H1 (cell line): ENCODE measurements around the gene GDAP2. TPM values are rescaled to one million over a fixed set of nuclear protein-coding genes. Genes with fewer than 3 reads are reported as not detected.

ENCODE experiments used
- CTCF ChIA-PET: fragments of 300-600 bp; sonication (Branson Sonifier 250); formaldehyde crosslinking; loops from one replicate; lab custom pipeline; 2021; ENCODE audit not compliant: partially characterized antibody; lab: Charles Lee
- POLR2A ChIA-PET: fragments of 300-600 bp; sonication (Branson Sonifier 250); formaldehyde crosslinking; loops from one replicate; lab custom pipeline; 2021; ENCODE audit warnings: inconsistent platforms; ENCODE audit not compliant: partially characterized antibody; lab: Charles Lee
- DNase-seq, 2 experiments: peaks; one replicate each; pipeline versions ENCODE4 v3.0.0 to v3.0.0-alpha.2; 2010 to 2022; ENCODE audit warnings: low spot score in 2 of 2, low read depth in 1 of 2, mixed read lengths in 1 of 2
- FAIRE-seq: peaks from 2 replicates; lab custom pipeline; 2011; peaks lifted over from hg19 to GRCh38; lab: Jason Lieb, UNC
- H2AFZ ChIP-seq: 2 replicates; pipeline ENCODE4 v1.8.1; 2012; ENCODE audit warnings: low read length, inconsistent platforms
- H2AK5ac ChIP-seq: 2 replicates; pipeline ENCODE4 v1.6.1; 2013; ENCODE audit warnings: low read depth, low read length
- H2BK120ac ChIP-seq: replicated peaks from 2 replicates; pipeline ENCODE3; 2013; ENCODE audit warnings: low read depth, low read length, inconsistent platforms
- H2BK12ac ChIP-seq: 2 replicates; pipeline ENCODE4 v1.6.1; 2013; ENCODE audit warnings: low read depth, low read length
- H2BK15ac ChIP-seq: 2 replicates; pipeline ENCODE4 v1.6.1; 2013; ENCODE audit warnings: low read length
- H2BK20ac ChIP-seq: 2 replicates; pipeline ENCODE4 v1.6.1; 2013; ENCODE audit warnings: low read length
- H2BK5ac ChIP-seq: 2 replicates; pipeline ENCODE4 v1.6.1; 2013; ENCODE audit warnings: low read depth, low read length
- H3K14ac ChIP-seq: 2 replicates; pipeline ENCODE4 v1.6.1; 2013; ENCODE audit warnings: inconsistent platforms; ENCODE audit not compliant: insufficient read length
- H3K18ac ChIP-seq: 2 replicates; pipeline ENCODE4 v1.6.1; 2013; ENCODE audit warnings: low read length; ENCODE audit errors: extremely low read depth
- H3K23ac ChIP-seq: 2 replicates; pipeline ENCODE4 v1.6.1; 2013; ENCODE audit warnings: inconsistent platforms; ENCODE audit not compliant: insufficient read length
- H3K23me2 ChIP-seq: 2 replicates; pipeline ENCODE4 v1.6.1; 2013; ENCODE audit warnings: low read depth, low read length
- H3K27ac ChIP-seq: 2 replicates; pipeline ENCODE4 v1.6.1; 2011; ENCODE audit warnings: low read depth, low read length, inconsistent platforms
- H3K27me3 ChIP-seq, 4 experiments: replicated peaks in 1 of 4; 1 replicate in 1 of 4; 2 replicates in 3 of 4; pipeline versions ENCODE4 v1.6.1 to v1.8.1; 2011 to 2013; ENCODE audit warnings: low read length in 3 of 4, mild to moderate bottlenecking in 3 of 4, inconsistent platforms in 2 of 4, mixed read lengths in 2 of 4, moderate library complexity in 1 of 4; ENCODE audit not compliant: control insufficient read depth in 3 of 4, insufficient read depth in 3 of 4; ENCODE audit errors: extremely low read depth in 1 of 4
- H3K36me3 ChIP-seq, 4 experiments: 2 replicates each; pipeline versions ENCODE4 v1.6.1 to v1.8.1; 2011 to 2013; ENCODE audit warnings: mild to moderate bottlenecking in 4 of 4, low read length in 3 of 4, moderate library complexity in 2 of 4, control low read depth in 1 of 4, inconsistent platforms in 1 of 4; ENCODE audit not compliant: insufficient read depth in 4 of 4, control insufficient read depth in 2 of 4
- H3K4ac ChIP-seq: replicated peaks from 2 replicates; pipeline ENCODE3; 2013; ENCODE audit warnings: low read length, low read depth, mixed read lengths, inconsistent platforms; ENCODE audit not compliant: insufficient read length
- H3K4me1 ChIP-seq, 4 experiments: replicated peaks in 1 of 4; 1 replicate in 1 of 4; 2 replicates in 3 of 4; pipeline versions ENCODE4 v1.6.1 to v1.8.1; 2011 to 2013; ENCODE audit warnings: low read length in 3 of 4, inconsistent platforms in 2 of 4, mixed read lengths in 1 of 4; ENCODE audit not compliant: insufficient read depth in 4 of 4, control insufficient read depth in 3 of 4
- H3K4me2 ChIP-seq, 2 experiments: 2 replicates each; pipeline versions ENCODE4 v1.6.1 to v1.8.1; 2011 to 2013; ENCODE audit warnings: low read depth in 2 of 2, low read length in 2 of 2, control low read depth in 1 of 2, inconsistent platforms in 1 of 2, mild to moderate bottlenecking in 1 of 2; ENCODE audit not compliant: insufficient read depth in 1 of 2
- H3K4me3 ChIP-seq, 4 experiments: fragments of 200-600, 300-600 bp in 1 of 4; sonication (generic), shearing (Covaris generic), sonication (Bioruptor Twin) in 1 of 4; 2 replicates each; pipeline versions ENCODE4 v1.5.1 to v1.8.1; 2011 to 2016; ENCODE audit warnings: low read length in 4 of 4, low read depth in 3 of 4, control low read depth in 2 of 4, inconsistent platforms in 2 of 4, mild to moderate bottlenecking in 2 of 4, mixed read lengths in 1 of 4, moderate library complexity in 1 of 4; ENCODE audit not compliant: insufficient read depth in 2 of 4; ENCODE audit errors: extremely low read depth in 1 of 4
- H3K56ac ChIP-seq: replicated peaks from 2 replicates; pipeline ENCODE3; 2013; ENCODE audit warnings: low read depth, mild to moderate bottlenecking, mixed read lengths, low read length, inconsistent platforms; ENCODE audit not compliant: insufficient read length
- H3K79me1 ChIP-seq: 2 replicates; pipeline ENCODE4 v1.6.1; 2013; ENCODE audit warnings: low read depth, low read length, control low read depth
- H3K79me2 ChIP-seq, 2 experiments: 2 replicates each; pipeline versions ENCODE4 v1.6.1 to v1.8.1; 2012 to 2013; ENCODE audit warnings: low read length in 2 of 2, mild to moderate bottlenecking in 2 of 2, inconsistent platforms in 1 of 2; ENCODE audit not compliant: insufficient read depth in 2 of 2, control insufficient read depth in 1 of 2
- H3K9ac ChIP-seq, 4 experiments: replicated peaks in 1 of 4; 1 replicate in 1 of 4; 2 replicates in 3 of 4; pipeline versions ENCODE4 v1.6.1 to v1.8.1; 2011 to 2013; ENCODE audit warnings: low read depth in 3 of 4, low read length in 3 of 4, control low read depth in 2 of 4, mild to moderate bottlenecking in 2 of 4, moderate library complexity in 2 of 4, inconsistent platforms in 1 of 4; ENCODE audit errors: extremely low read depth in 1 of 4
- H3K9me3 ChIP-seq, 2 experiments: 2 replicates each; pipeline versions ENCODE4 v1.6.1 to v1.8.1; 2012 to 2013; ENCODE audit warnings: mild to moderate bottlenecking in 2 of 2, moderate library complexity in 2 of 2, control low read depth in 1 of 2, inconsistent platforms in 1 of 2, low read depth in 1 of 2, low read length in 1 of 2, mixed read lengths in 1 of 2; ENCODE audit not compliant: insufficient read depth in 2 of 2
- H4K20me1 ChIP-seq, 2 experiments: replicated peaks in 1 of 2; 2 replicates each; pipeline versions ENCODE3 to v1.8.1; 2011 to 2013; ENCODE audit warnings: inconsistent platforms in 2 of 2, low read length in 2 of 2, mild to moderate bottlenecking in 1 of 2; ENCODE audit not compliant: insufficient read depth in 2 of 2, control insufficient read depth in 1 of 2
- H4K5ac ChIP-seq: 2 replicates; pipeline ENCODE4 v1.6.1; 2013; ENCODE audit warnings: low read length, low read depth, mixed read lengths, inconsistent platforms; ENCODE audit not compliant: insufficient read length
- H4K8ac ChIP-seq: 2 replicates; pipeline ENCODE4 v1.8.0; 2013; ENCODE audit warnings: mild to moderate bottlenecking, moderate library complexity, low read length, inconsistent platforms; ENCODE audit not compliant: insufficient read depth; ENCODE audit errors: extremely low read depth
- H4K91ac ChIP-seq: replicated peaks from 2 replicates; pipeline ENCODE3; 2013; ENCODE audit warnings: low read length, mixed read lengths, inconsistent platforms; ENCODE audit not compliant: insufficient read length
- ATF2 ChIP-seq: IDR thresholded peaks from 2 replicates; pipeline ENCODE4 v1.6.1; 2012; ENCODE audit warnings: low read length, inconsistent platforms
- BCL11A ChIP-seq, 2 experiments: IDR thresholded peaks; one replicate each; pipeline ENCODE4 v1.6.1; 2011; ENCODE audit warnings: low read depth in 2 of 2, low read length in 2 of 2, mild to moderate bottlenecking in 2 of 2
- CHD1 ChIP-seq: IDR thresholded peaks from 2 replicates; pipeline ENCODE4 v1.6.1; 2012; ENCODE audit warnings: low read depth, low read length, improper control_type of control experiment
- CREB1 ChIP-seq: IDR thresholded peaks from 2 replicates; pipeline ENCODE4 v1.6.1; 2012; ENCODE audit warnings: inconsistent platforms
- EZH2 ChIP-seq: fragments of 200-600 bp; sonication (generic); IDR thresholded peaks from 2 replicates; pipeline ENCODE4 v1.7.1; 2012; ENCODE audit warnings: low read depth, mild to moderate bottlenecking, moderate library complexity, low read length, inconsistent platforms; ENCODE audit not compliant: severe bottlenecking
- GABPA ChIP-seq: IDR thresholded peaks from 2 replicates; pipeline ENCODE4 v1.6.1; 2011; ENCODE audit warnings: mild to moderate bottlenecking, low read length, moderate library complexity, borderline replicate concordance; ENCODE audit not compliant: insufficient read depth
- JUND ChIP-seq: IDR thresholded peaks from 2 replicates; pipeline ENCODE4 v1.6.1; 2011; ENCODE audit warnings: mild to moderate bottlenecking, improper control_type of control experiment, low read length
- KDM5A ChIP-seq: fragments of 200-600 bp; IDR thresholded peaks from 2 replicates; pipeline ENCODE4 v1.7.1; 2012; ENCODE audit warnings: mild to moderate bottlenecking, low read length, inconsistent platforms, mixed read lengths
- RFX5 ChIP-seq: IDR thresholded peaks from 2 replicates; pipeline ENCODE4 v1.6.1; 2011; ENCODE audit warnings: low read depth, low read length, improper control_type of control experiment, borderline replicate concordance
- RXRA ChIP-seq: IDR thresholded peaks from 2 replicates; pipeline ENCODE4 v1.6.1; 2011; ENCODE audit warnings: low read depth, mild to moderate bottlenecking, low read length, moderate library complexity; ENCODE audit not compliant: insufficient read depth
- SP1 ChIP-seq: IDR thresholded peaks from 2 replicates; pipeline ENCODE4 v1.6.1; 2011; ENCODE audit warnings: low read depth, low read length
- TAF7 ChIP-seq: optimal IDR thresholded peaks from 2 replicates; pipeline ENCODE3; 2011; ENCODE audit warnings: low read depth, mild to moderate bottlenecking, inconsistent platforms, low read length, moderate library complexity, borderline replicate concordance
- TBP ChIP-seq: IDR thresholded peaks from 2 replicates; pipeline ENCODE4 v1.6.1; 2011; ENCODE audit warnings: low read depth, low read length, improper control_type of control experiment
- YY1 ChIP-seq: IDR thresholded peaks from 2 replicates; pipeline ENCODE4 v1.6.1; 2011; ENCODE audit warnings: low read depth, mild to moderate bottlenecking, low read length
- ZNF274 ChIP-seq: IDR thresholded peaks from 2 replicates; pipeline ENCODE4 v1.7.0; 2012; ENCODE audit warnings: low read length, borderline replicate concordance; ENCODE audit errors: extremely low read depth
- polyA plus RNA-seq, 7 experiments: library from polyadenylated mRNA; depleted of rRNA in 3 of 7; stranded (reverse) in 5 of 7; unstranded in 2 of 7; fragments of >200 nt in 5 of 7; fragments of 200-250 nt in 2 of 7; gene quantifications; 1 replicate in 5 of 7; 2 replicates in 1 of 7; 4 replicates in 1 of 7; pipeline versions ENCODE4 v1.2.1 to v1.2.3, GENCODE V29; 2011 to 2013; ENCODE audit warnings: missing spikeins in 2 of 7, mixed read lengths in 2 of 7
- total RNA-seq: library from RNA; stranded (reverse); fragmentation: NEBNext Ultra II Directional; extraction: Animal tissue kit (Norgen Biotek cat#: 25700); gene quantifications from 2 replicates; pipeline ENCODE4 v1.2.1, GENCODE V29; 2021

The GDAP2 gene
- total and polyA plus RNA-seq, 2 of the 8 experiments (the other 6 are each of a cell fraction or from before 2014, with no cell fraction given): 8.6 to 27.8 TPM

GRCh38 chr1:117919376-117919775 is 10.0 kb downstream of the GDAP2 start:
- H3K4me1 ChIP-seq: no peaks in the 10 kb centered on the region
- H3K9me3 ChIP-seq: 0 out of 4 replicates have a peak, but pooled peaks cover 0 to 2% of the 10 kb centered on the region in 2 experiments
- DNase-seq: no peak
- H3K4ac ChIP-seq: no peak overlapping the region
- no peak overlapping the region for H2BK20ac ChIP-seq
- H4K20me1 ChIP-seq: no peaks in the 10 kb centered on the region
- H2AFZ ChIP-seq: no peak overlapping the region
- no peak overlapping the region for H2BK5ac ChIP-seq
- no peak for FAIRE-seq
- H3K27ac ChIP-seq: no peak overlapping the region
- H3K56ac ChIP-seq: no peak overlapping the region
- H3K79me2 ChIP-seq: peaks cover 0 to 27% of the 10 kb centered on the region in 2 experiments; a peak in 2 of 4 replicates
- H3K79me1 ChIP-seq: no peaks in the 10 kb centered on the region; the same call in 1 of the 2 replicates
- H2AK5ac ChIP-seq: no peak overlapping the region
- H4K5ac ChIP-seq: no peak overlapping the region
- ChIA-PET POLR2A (no interaction called here), CTCF (interaction anchor here (1.2 kb wide), 1 partner anchor 22 kb away, joined by 3 read pairs; no protein-coding TSS in a partner anchor)
- H3K18ac ChIP-seq: no peak overlapping the region
- H3K23ac ChIP-seq: no peak overlapping the region
- H3K4me3 ChIP-seq: no peak overlapping the region
- H3K9ac ChIP-seq: no peak overlapping the region
- no peaks in the 10 kb centered on the region for H3K27me3 ChIP-seq
- H3K36me3 ChIP-seq: peaks cover 0 to 26% (median 8%) of the 10 kb centered on the region in 4 experiments; a peak in 7 of 8 replicates
- H3K4me2 ChIP-seq: no peak overlapping the region
- H2BK12ac ChIP-seq: no peak overlapping the region
- no peak overlapping the region for H4K91ac ChIP-seq
- no peaks in the 10 kb centered on the region for H3K23me2 ChIP-seq
- H4K8ac ChIP-seq: no peak overlapping the region
- H2BK15ac ChIP-seq: no peak overlapping the region
- no peak overlapping the region for H2BK120ac ChIP-seq
- H3K14ac ChIP-seq: no peak overlapping the region
- no peak for TF ChIP-seq JUND
- no peak for TF ChIP-seq RXRA
- no peak for TF ChIP-seq GABPA
- TF ChIP-seq BCL11A (IDR thresholded peaks at IDR 0.05; ENCODE audit: low read depth in 2 of 2, low read length in 2 of 2): no peak
- TF ChIP-seq ATF2: no peak
- no peak for TF ChIP-seq RFX5
- TF ChIP-seq SP1: no peak
- TF ChIP-seq CREB1: no peak
- no peak for TF ChIP-seq CHD1
- no peak for TF ChIP-seq EZH2
- no peak for TF ChIP-seq YY1
- no peak for TF ChIP-seq KDM5A
- no peak for TF ChIP-seq ZNF274
- TF ChIP-seq TBP: no peak
- no peak for TF ChIP-seq TAF7
